ENCODE data around the gene NAPB.

The NAPB gene

DNA sequence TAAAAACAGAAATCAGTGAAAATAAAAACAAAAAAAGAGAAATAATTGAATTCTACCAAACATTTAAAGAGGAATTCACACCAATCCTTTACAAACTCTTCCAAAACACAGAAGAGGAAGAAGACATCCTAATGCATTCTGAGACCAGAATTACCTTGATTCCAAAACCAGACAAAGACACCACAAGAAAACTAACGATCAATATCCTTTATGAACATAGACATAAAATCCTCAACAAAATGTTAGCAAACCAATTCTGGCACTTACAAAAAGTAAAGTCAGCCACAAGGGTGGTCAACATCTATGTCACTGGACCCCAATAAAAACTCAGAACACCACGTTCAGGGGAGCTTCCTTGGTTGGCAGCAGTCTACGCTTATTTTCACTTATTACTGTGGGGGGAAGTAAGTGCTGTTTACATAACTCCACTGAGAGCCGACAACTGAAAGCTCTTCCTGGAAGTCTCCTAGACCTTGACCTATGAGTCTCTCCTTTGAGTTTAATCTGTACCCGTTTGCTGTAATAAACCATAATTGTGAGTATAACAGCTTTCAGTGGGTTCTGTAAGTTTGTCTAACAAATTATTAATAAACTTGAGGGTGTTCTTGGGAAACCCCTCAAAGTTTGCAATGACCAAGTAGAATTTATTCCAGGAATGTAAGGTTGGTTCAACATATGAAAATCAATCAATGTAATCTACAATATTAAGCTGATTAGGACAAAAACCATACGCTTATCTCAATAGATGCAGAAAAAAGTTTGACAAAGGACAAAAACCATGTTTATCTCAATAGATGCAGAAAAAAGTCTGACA lies 34.8 kb downstream of the NAPB start:
- no peak for TF ChIP-seq CTCF (IDR thresholded peaks at IDR 0.05)

DNA sequence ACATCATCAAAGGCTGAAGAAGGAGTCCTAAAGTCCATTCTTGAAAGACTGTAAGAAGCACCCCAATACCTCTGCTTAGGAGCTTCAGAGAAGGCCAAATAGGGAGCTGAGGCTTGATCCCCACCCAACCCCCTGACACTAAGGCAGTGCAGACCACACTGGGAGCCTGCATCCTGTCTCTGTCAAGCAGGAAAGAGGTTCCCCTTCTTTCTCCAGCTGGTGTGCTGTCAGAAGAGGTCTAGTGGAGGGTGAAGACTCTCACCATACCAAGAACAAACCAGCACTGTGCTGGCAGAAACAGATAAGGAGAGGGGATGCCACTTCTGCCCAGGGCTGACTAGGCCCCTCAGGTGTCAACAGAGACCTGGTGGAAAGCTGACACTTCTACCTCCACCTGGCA lies 39.4 kb downstream of the NAPB start:
- no peak for TF ChIP-seq CTCF (IDR thresholded peaks at IDR 0.05)

DNA sequence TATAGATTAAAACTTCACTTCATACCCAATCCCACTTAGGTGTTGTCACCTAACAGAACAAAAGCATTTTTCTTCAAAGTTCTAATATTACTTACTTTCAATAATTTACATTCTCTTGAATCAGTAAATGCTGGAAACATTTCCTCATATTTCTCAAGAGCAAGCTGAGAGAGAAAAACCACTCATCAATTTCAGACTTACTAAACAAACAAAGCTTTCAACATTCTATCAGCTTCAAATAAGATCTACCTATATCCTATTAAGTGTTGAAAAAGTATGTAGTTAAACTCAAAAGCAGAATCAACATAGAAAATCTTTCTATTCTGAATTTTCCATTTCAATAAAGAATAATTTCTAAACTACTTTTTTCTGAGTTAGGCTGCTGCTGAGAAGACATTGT lies 41.5 kb downstream of the NAPB start:
- TF ChIP-seq CTCF (IDR thresholded peaks at IDR 0.05): no peak

DNA sequence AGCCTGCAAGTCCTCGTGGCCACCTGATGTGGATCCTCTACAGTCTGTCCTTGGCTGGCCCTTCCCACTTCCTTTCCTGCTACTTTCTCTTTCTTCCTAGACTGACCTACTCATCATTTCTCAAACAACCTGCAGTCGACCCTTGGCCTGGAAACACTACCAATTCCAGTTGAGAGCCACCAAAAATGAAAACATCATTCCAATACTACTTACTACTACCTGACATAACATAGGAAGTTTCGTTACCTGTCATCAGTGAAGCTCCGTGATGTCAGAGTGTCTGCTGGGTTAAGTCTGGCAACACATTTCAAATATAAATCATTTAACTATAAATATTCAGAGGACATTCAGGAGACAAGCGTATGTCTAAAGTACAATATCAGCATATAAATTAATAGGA lies 45.5 kb downstream of the NAPB start:
- no peak for TF ChIP-seq CTCF (IDR thresholded peaks at IDR 0.05)

DNA sequence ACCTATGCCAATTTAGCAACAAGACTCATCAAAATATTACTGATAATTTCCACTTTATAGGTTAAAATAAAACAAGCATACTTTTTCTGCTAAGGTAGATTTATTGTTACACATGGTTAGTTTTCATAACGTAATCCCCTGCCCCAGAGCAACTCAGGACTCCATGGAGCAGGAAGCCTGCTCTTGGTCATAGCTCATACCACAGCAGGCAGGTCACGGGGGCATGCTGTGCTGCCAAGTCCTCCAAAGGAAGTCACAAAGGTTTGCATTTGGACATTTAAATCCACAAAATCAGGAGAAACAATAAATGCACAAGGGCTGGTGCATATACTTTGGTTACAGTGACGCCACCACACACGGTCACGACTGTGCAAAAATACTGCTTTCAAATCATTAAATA lies 46.8 kb downstream of the NAPB start:
- no peak for TF ChIP-seq CTCF (IDR thresholded peaks at IDR 0.05)

DNA sequence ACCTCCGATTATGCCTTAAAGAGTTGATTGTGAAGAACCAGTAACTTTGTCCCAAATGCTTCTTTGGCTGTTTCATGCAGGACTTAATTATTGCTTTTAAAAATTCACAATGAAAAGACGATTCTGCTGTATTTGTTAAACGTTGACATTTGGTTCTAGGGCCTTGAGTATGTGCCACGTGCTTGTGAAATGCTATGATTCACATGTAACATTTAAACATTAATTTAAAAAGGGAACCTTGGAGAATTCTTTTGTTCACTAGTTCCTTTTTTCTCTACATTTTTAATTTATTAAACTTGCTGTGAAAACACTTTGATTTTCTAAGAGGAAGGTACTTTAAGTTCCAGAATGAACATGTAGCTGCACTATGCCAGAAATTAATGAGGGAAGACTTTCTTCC lies 49.8 kb downstream of the NAPB start:
- TF ChIP-seq CTCF (IDR thresholded peaks at IDR 0.05): no peak

- no peak for TF ChIP-seq CTCF (IDR thresholded peaks at IDR 0.05)
Observed at GRCh38 chr20:23370873-23371272, 50.4 kb downstream of the NAPB start.

GRCh38 chr20:23370274-23370673 lies 51.0 kb downstream of the NAPB start:
- TF ChIP-seq CTCF (IDR thresholded peaks at IDR 0.05): no peak

Measured in LNCAP (cell line).